ENCODE measurements around the gene HOXD13. TPM values are rescaled to one million over a fixed set of nuclear protein-coding genes. Genes with fewer than 3 reads are reported as not detected.

Gene HOXD13
- total RNA-seq, 2 donors from 2014 or later = 0.32 to 0.77 TPM

DNA sequence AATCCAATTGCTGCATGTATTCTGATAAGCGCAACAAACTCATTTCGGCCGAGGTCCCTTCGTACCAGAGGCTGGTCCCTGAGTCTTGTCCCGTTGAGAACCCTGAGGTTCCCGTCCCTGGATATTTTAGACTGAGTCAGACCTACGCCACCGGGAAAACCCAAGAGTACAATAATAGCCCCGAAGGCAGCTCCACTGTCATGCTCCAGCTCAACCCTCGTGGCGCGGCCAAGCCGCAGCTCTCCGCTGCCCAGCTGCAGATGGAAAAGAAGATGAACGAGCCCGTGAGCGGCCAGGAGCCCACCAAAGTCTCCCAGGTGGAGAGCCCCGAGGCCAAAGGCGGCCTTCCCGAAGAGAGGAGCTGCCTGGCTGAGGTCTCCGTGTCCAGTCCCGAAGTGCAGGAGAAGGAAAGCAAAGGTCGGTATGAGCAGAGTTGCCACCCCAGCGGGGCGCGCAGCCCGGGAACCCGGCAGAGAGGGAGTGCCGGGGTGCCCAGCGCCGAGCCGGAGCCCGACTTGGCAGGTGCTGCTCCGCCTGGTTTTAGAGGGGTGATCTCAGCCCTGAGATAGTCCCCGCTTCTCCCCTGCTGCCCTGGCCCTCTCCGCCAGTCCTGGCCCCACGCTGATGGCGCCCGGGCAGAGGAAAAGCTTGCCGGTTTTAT lies 24.8 kb downstream of the HOXD13 start:
- TF ChIP-seq CTCF (IDR thresholded peaks at IDR 0.05) = no peak
- Histone ChIP-seq H3K36me3 (no peaks in the 10 kb centered on the region), H3K9ac (ENCODE audit: low read depth in 2 of 2, low read length in 2 of 2) (peak overlapping the region in 1 of 2 donors; percentile 34), H3K4me1 (no peaks in the 10 kb centered on the region), H3K27ac (no peak overlapping the region), H3K27me3 (peaks cover 85% of the 10 kb centered on the region), H3K4me3 (no peak overlapping the region), H3K9me3 (no peaks in the 10 kb centered on the region)
- no peak for DNase-seq
- intact Hi-C loops (cut with DNase I) = no loop called here

GRCh38 chr2:176117823-176118371 lies 25.4 kb downstream of the HOXD13 start:
- Histone ChIP-seq H3K27ac (no peak overlapping the region), H3K27me3 (peaks cover 85% of the 10 kb centered on the region)

GRCh38 chr2:176118601-176119339 lies 26.2 kb downstream of the HOXD13 start:
- Histone ChIP-seq H3K4me1 (no peaks in the 10 kb centered on the region), H3K4me3 (no peak overlapping the region), H3K36me3 (no peaks in the 10 kb centered on the region), H3K27me3 (peaks cover 83% of the 10 kb centered on the region), H3K27ac (no peak overlapping the region), H3K9ac (ENCODE audit: low read depth in 2 of 2, low read length in 2 of 2) (no peak overlapping the region), H3K9me3 (no peaks in the 10 kb centered on the region)
- intact Hi-C loops (cut with DNase I) = no loop called here
- peak; percentile 36 for TF ChIP-seq CTCF (IDR thresholded peaks at IDR 0.05)
- no peak for DNase-seq

More at GRCh38 chr2:176117823-176118371, 25.4 kb downstream of the HOXD13 start:
- no peaks in the 10 kb centered on the region for H3K9me3 ChIP-seq
- DNase-seq = no peak
- no peak overlapping the region for H3K4me3 ChIP-seq
- H3K36me3 ChIP-seq = no peaks in the 10 kb centered on the region
- no peaks in the 10 kb centered on the region for H3K4me1 ChIP-seq
- intact Hi-C loops (cut with DNase I) = no loop called here
- no peak for TF ChIP-seq CTCF (IDR thresholded peaks at IDR 0.05)
- H3K9ac ChIP-seq (ENCODE audit: low read depth in 2 of 2, low read length in 2 of 2) = no peak overlapping the region

GRCh38 chr2:176120364-176121189 lies 28.1 kb downstream of the HOXD13 start:
- H3K9ac ChIP-seq (ENCODE audit: low read depth in 2 of 2, low read length in 2 of 2) = peak overlapping the region in 1 of 2 donors; percentile 17
- no peaks in the 10 kb centered on the region for H3K4me1 ChIP-seq
- no peak for DNase-seq
- H3K9me3 ChIP-seq = no peaks in the 10 kb centered on the region
- H3K27ac ChIP-seq = no peak overlapping the region
- intact Hi-C loops (cut with DNase I) = loop anchor here (10.0 kb wide), 2 partner anchors 694 to 1024 kb away; no protein-coding TSS in a partner anchor
- H3K4me3 ChIP-seq = no peak overlapping the region
- no peaks in the 10 kb centered on the region for H3K36me3 ChIP-seq
- H3K27me3 ChIP-seq = peaks cover 84% of the 10 kb centered on the region
- no peak for TF ChIP-seq CTCF (IDR thresholded peaks at IDR 0.05)
